Measurements from ENCODE around the gene PGM3. TPM values are rescaled to one million over a fixed set of nuclear protein-coding genes. Genes with fewer than 3 reads are reported as not detected.

PGM3 gene
- polyA plus RNA-seq, 1 donor (not counting 4 experiments of a cell fraction or from before 2014, with no cell fraction given), result 32.1 TPM

GRCh38 chr6:83199863-83200225 is 6.8 kb upstream of the PGM3 start:
- Histone ChIP-seq H3K4me1 (ENCODE audit: control insufficient read depth, extremely low read depth, insufficient read depth, low read length) (peaks cover 11% of the 10 kb centered on the region), H3K4me2 (ENCODE audit: control insufficient read depth, extremely low read depth, insufficient read depth, low read depth, low read length) (no peak overlapping the region), H3K79me2 (ENCODE audit: control insufficient read depth, insufficient read depth, low read length) (no peaks in the 10 kb centered on the region), H3K9me1 (ENCODE audit: control insufficient read depth, extremely low read depth, insufficient read depth, low read length) (no peaks in the 10 kb centered on the region), H3K27ac (ENCODE audit: control insufficient read depth, insufficient read depth, low read length) (peak overlapping the region; percentile 16), H2AFZ (ENCODE audit: control insufficient read depth, low read length) (no peak overlapping the region), H4K20me1 (ENCODE audit: control insufficient read depth, extremely low read depth, insufficient read depth, low read length) (no peaks in the 10 kb centered on the region), H3K4me3 (ENCODE audit: control insufficient read depth in 2 of 3, extremely low read depth in 1 of 3, insufficient read depth in 2 of 3, low read depth in 1 of 3, low read length in 3 of 3) (no peak overlapping the region), H3K9me3 (ENCODE audit: control insufficient read depth, low read depth, low read length) (no peaks in the 10 kb centered on the region), H3K27me3 (ENCODE audit: control insufficient read depth, extremely low read depth, insufficient read depth, low read length) (no peaks in the 10 kb centered on the region), H3K9ac (ENCODE audit: control insufficient read depth, extremely low read depth, insufficient read depth, low read length) (no peak overlapping the region), H3K36me3 (ENCODE audit: control insufficient read depth in 2 of 2, extremely low read depth in 1 of 2, insufficient read depth in 2 of 2, low read length in 2 of 2) (peaks cover 0 to 7% of the 10 kb centered on the region in 2 experiments)
- FAIRE-seq (peak; percentile 98), DNase-seq (ENCODE audit: low read depth, low spot score) (peak; percentile 40)
- TF ChIP-seq CTCF (optimal IDR thresholded peaks at IDR 0.05 in 1 of 3, IDR thresholded peaks at IDR 0.05 in 1 of 3, conservative IDR thresholded peaks at IDR 0.05 in 1 of 3; ENCODE audit: extremely low read depth in 1 of 3, insufficient read depth in 2 of 3, low read length in 3 of 3) (no peak), EZH2 (IDR thresholded peaks at IDR 0.05; ENCODE audit: low read length) (no peak)
- dilution Hi-C loops (cut with MboI; ENCODE audit: extremely low pct_ligation_motif_present, low sequenced_read_pairs), result no loop called here

GRCh38 chr6:83199173-83199862 is 6.3 kb upstream of the PGM3 start:
- H4K20me1 ChIP-seq (ENCODE audit: control insufficient read depth, extremely low read depth, insufficient read depth, low read length), result no peaks in the 10 kb centered on the region
- H3K27ac ChIP-seq (ENCODE audit: control insufficient read depth, insufficient read depth, low read length), result peak overlapping the region; percentile 16
- peaks cover 0 to 7% of the 10 kb centered on the region in 2 experiments for H3K36me3 ChIP-seq (ENCODE audit: control insufficient read depth in 2 of 2, extremely low read depth in 1 of 2, insufficient read depth in 2 of 2, low read length in 2 of 2)
- H3K4me1 ChIP-seq (ENCODE audit: control insufficient read depth, extremely low read depth, insufficient read depth, low read length), result peaks cover 11% of the 10 kb centered on the region
- no peak overlapping the region for H3K9ac ChIP-seq (ENCODE audit: control insufficient read depth, extremely low read depth, insufficient read depth, low read length)
- H3K9me1 ChIP-seq (ENCODE audit: control insufficient read depth, extremely low read depth, insufficient read depth, low read length), result no peaks in the 10 kb centered on the region
- FAIRE-seq, result no peak
- no peak overlapping the region for H2AFZ ChIP-seq (ENCODE audit: control insufficient read depth, low read length)
- TF ChIP-seq EZH2 (IDR thresholded peaks at IDR 0.05; ENCODE audit: low read length) (no peak), CTCF (optimal IDR thresholded peaks at IDR 0.05 in 1 of 3, IDR thresholded peaks at IDR 0.05 in 1 of 3, conservative IDR thresholded peaks at IDR 0.05 in 1 of 3; ENCODE audit: extremely low read depth in 1 of 3, insufficient read depth in 2 of 3, low read length in 3 of 3) (no peak)
- no peak overlapping the region for H3K4me3 ChIP-seq (ENCODE audit: control insufficient read depth in 2 of 3, extremely low read depth in 1 of 3, insufficient read depth in 2 of 3, low read depth in 1 of 3, low read length in 3 of 3)
- dilution Hi-C loops (cut with MboI; ENCODE audit: extremely low pct_ligation_motif_present, low sequenced_read_pairs), result no loop called here
- H3K9me3 ChIP-seq (ENCODE audit: control insufficient read depth, low read depth, low read length), result no peaks in the 10 kb centered on the region
- no peaks in the 10 kb centered on the region for H3K79me2 ChIP-seq (ENCODE audit: control insufficient read depth, insufficient read depth, low read length)
- no peak overlapping the region for H3K4me2 ChIP-seq (ENCODE audit: control insufficient read depth, extremely low read depth, insufficient read depth, low read depth, low read length)
- no peak for DNase-seq (ENCODE audit: low read depth, low spot score)
- H3K27me3 ChIP-seq (ENCODE audit: control insufficient read depth, extremely low read depth, insufficient read depth, low read length), result no peaks in the 10 kb centered on the region

Data from keratinocyte (primary cell).